ENCODE data around the gene CTBP2.
"Not testable (repeated sequence)": the region's sequence is repeated elsewhere in the genome, so short reads cannot be mapped to it uniquely, and the experiment has no call there.

The CTBP2 gene

DNA sequence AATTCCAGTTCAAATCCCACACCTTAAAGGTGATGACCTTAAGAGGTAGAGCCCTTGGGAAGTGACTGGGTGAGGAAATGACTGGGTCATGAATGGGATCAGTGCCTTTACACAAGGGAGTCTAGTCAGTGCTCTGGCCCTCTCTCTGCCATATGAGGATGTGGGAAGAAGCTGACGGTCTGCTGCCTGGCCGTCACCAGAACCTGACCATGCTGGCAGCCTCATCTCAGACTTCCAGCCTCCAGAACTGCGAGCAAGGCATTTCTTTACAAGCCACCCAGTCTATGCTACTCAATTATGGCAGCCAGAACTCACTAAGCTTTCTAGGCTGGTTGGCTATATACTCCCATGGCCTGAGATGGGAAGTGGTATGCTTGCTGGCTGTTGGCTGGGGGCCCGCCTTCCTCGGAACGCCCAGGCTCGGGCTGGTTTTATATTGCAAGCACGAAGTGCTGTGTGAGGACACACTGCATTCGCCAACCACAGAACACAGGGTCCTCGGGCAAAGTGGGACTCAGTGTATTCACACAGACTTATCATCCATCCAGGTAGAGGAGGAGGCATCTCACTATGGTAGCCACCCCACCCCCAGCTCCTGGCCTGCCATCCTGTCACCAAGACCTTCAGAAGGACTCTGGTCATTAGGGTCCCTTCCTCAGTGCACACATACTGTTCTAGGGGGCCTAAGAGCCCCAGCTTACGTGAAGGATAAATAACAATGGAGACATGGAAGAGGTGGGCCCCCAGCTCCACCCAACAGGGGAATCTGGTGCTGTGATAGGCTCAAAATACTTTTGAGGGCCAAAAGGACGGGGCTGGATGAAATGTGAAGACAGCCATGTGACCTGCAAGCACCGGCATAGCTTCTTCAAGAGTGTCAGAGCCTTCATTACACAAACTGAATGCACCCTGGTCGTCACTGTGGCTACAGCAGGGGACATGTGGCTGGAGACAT, 169.4 kb downstream of the CTBP2 start:
- no peaks in the 10 kb centered on the region for H3K27me3 ChIP-seq (ENCODE audit: control insufficient read depth, insufficient read depth, low read length)
- DNase-seq (ENCODE audit: low read depth, low spot score) = no peak
- no peaks in the 10 kb centered on the region for H3K4me1 ChIP-seq (ENCODE audit: control insufficient read depth, insufficient read depth, low read length)
- WGBS (ENCODE audit: insufficient coverage, insufficient read length) = no CpG with 5 or more reads among the region's 14 CpGs
- H3K27ac ChIP-seq (ENCODE audit: low read length) = no peak overlapping the region
- peaks cover 45% of the 10 kb centered on the region for H3K36me3 ChIP-seq (ENCODE audit: control insufficient read depth, insufficient read depth, low read length)
- H3K4me3 ChIP-seq (ENCODE audit: low read length) = no peak overlapping the region
- no peaks in the 10 kb centered on the region for H3K9me3 ChIP-seq (ENCODE audit: control insufficient read depth, insufficient read depth, low read length)

GRCh38 chr10:124989526-124989925, 170.8 kb downstream of the CTBP2 start:
- H3K36me3 ChIP-seq (ENCODE audit: control insufficient read depth, insufficient read depth, low read length) = peaks cover 32% of the 10 kb centered on the region

GRCh38 chr10:124988753-124989152, 171.6 kb downstream of the CTBP2 start:
- DNase-seq (ENCODE audit: low read depth, low spot score); H3K4me3 ChIP-seq (ENCODE audit: low read length); H3K4me1 ChIP-seq (ENCODE audit: control insufficient read depth, insufficient read depth, low read length); H3K27me3 ChIP-seq (ENCODE audit: control insufficient read depth, insufficient read depth, low read length); H3K27ac ChIP-seq (ENCODE audit: low read length); H3K9me3 ChIP-seq (ENCODE audit: control insufficient read depth, insufficient read depth, low read length): not testable (repeated sequence)
- WGBS (ENCODE audit: insufficient coverage, insufficient read length) = no CpG with 5 or more reads among the region's 4 CpGs
- peaks cover 30% of the 10 kb centered on the region for H3K36me3 ChIP-seq (ENCODE audit: control insufficient read depth, insufficient read depth, low read length)

More at GRCh38 chr10:124989526-124989925, 170.8 kb downstream of the CTBP2 start:
- WGBS (ENCODE audit: insufficient coverage, insufficient read length) = no CpG with 5 or more reads among the region's 10 CpGs
- H3K4me1 ChIP-seq (ENCODE audit: control insufficient read depth, insufficient read depth, low read length) = no peaks in the 10 kb centered on the region
- H3K27ac ChIP-seq (ENCODE audit: low read length) = no peak overlapping the region
- H3K9me3 ChIP-seq (ENCODE audit: control insufficient read depth, insufficient read depth, low read length) = no peaks in the 10 kb centered on the region
- no peaks in the 10 kb centered on the region for H3K27me3 ChIP-seq (ENCODE audit: control insufficient read depth, insufficient read depth, low read length)
- no peak for DNase-seq (ENCODE audit: low read depth, low spot score)
- H3K4me3 ChIP-seq (ENCODE audit: low read length) = no peak overlapping the region

GRCh38 chr10:124987788-124988187, 172.6 kb downstream of the CTBP2 start:
- no CpG with 5 or more reads among the region's 1 CpG for WGBS (ENCODE audit: insufficient coverage, insufficient read length)
- Histone ChIP-seq H3K4me1 (ENCODE audit: control insufficient read depth, insufficient read depth, low read length) (no peaks in the 10 kb centered on the region), H3K27ac (ENCODE audit: low read length) (no peak overlapping the region), H3K36me3 (ENCODE audit: control insufficient read depth, insufficient read depth, low read length) (peaks cover 23% of the 10 kb centered on the region), H3K9me3 (ENCODE audit: control insufficient read depth, insufficient read depth, low read length) (no peaks in the 10 kb centered on the region), H3K4me3 (ENCODE audit: low read length) (no peak overlapping the region), H3K27me3 (ENCODE audit: control insufficient read depth, insufficient read depth, low read length) (no peaks in the 10 kb centered on the region)
- no peak for DNase-seq (ENCODE audit: low read depth, low spot score)

GRCh38 chr10:124985162-124985561, 175.2 kb downstream of the CTBP2 start:
- WGBS (ENCODE audit: insufficient coverage, insufficient read length) = 100% methylated on average over 3 of the region's 5 CpGs
- no peak for DNase-seq (ENCODE audit: low read depth, low spot score)
- peaks cover 10% of the 10 kb centered on the region; the same call in 1 of the 2 replicates for H3K36me3 ChIP-seq (ENCODE audit: control insufficient read depth, insufficient read depth, low read length)
- H3K9me3 ChIP-seq (ENCODE audit: control insufficient read depth, insufficient read depth, low read length) = no peaks in the 10 kb centered on the region
- H3K27ac ChIP-seq (ENCODE audit: low read length) = no peak overlapping the region
- no peaks in the 10 kb centered on the region for H3K4me1 ChIP-seq (ENCODE audit: control insufficient read depth, insufficient read depth, low read length)
- H3K4me3 ChIP-seq (ENCODE audit: low read length) = no peak overlapping the region
- H3K27me3 ChIP-seq (ENCODE audit: control insufficient read depth, insufficient read depth, low read length) = no peaks in the 10 kb centered on the region

DNA sequence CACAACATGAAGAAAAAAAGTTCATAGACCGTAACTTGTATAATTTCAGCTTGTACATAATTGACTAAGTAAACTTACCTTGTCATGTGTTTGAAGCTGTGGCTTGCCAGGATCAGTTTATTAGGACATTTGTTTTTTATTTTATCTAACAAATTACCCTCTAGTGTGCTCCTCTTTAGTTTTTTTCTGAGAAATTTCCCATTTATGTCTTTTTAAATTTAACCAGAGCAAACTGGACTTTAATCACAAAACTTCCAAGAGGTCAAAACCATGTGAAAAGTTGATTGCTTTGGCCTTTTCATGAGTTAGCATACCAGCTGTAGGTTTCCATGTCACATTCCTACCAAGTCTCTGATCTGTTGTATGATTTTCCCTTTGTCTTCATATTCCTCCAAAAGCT, 176.0 kb downstream of the CTBP2 start:
- DNase-seq (ENCODE audit: low read depth, low spot score) = no peak
- Histone ChIP-seq H3K27me3 (ENCODE audit: control insufficient read depth, insufficient read depth, low read length) (no peaks in the 10 kb centered on the region), H3K27ac (ENCODE audit: low read length) (no peak overlapping the region), H3K9me3 (ENCODE audit: control insufficient read depth, insufficient read depth, low read length) (no peaks in the 10 kb centered on the region), H3K4me1 (ENCODE audit: control insufficient read depth, insufficient read depth, low read length) (no peaks in the 10 kb centered on the region), H3K36me3 (ENCODE audit: control insufficient read depth, insufficient read depth, low read length) (peaks cover 10% of the 10 kb centered on the region; the same call in 1 of the 2 replicates), H3K4me3 (ENCODE audit: low read length) (no peak overlapping the region)
- WGBS (ENCODE audit: insufficient coverage, insufficient read length) = no CpG with 5 or more reads among the region's 1 CpG

DNA sequence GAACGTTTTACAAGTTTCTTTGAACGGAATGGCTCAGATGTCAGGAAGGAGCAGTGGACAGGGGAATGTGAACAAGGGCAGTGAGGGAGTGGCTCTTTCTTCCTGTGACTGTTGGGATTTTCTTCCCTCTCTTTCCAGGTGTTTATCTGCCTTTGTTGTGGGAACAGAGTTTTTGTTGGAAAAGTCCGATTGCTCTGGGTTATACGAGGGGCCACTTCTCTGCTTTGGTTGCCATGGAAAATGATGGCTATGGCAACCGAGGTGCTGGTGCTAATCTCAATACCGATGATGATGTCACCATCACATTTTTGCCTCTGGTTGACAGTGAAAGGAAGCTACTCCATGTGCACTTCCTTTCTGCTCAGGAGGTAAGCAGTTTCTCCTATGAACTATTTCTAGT, 177.0 kb downstream of the CTBP2 start:
- H3K4me3 ChIP-seq (ENCODE audit: low read length) = no peak overlapping the region
- H3K27me3 ChIP-seq (ENCODE audit: control insufficient read depth, insufficient read depth, low read length) = no peaks in the 10 kb centered on the region
- peaks cover 10% of the 10 kb centered on the region; the same call in 1 of the 2 replicates for H3K36me3 ChIP-seq (ENCODE audit: control insufficient read depth, insufficient read depth, low read length)
- H3K27ac ChIP-seq (ENCODE audit: low read length) = no peak overlapping the region
- DNase-seq (ENCODE audit: low read depth, low spot score) = no peak
- H3K9me3 ChIP-seq (ENCODE audit: control insufficient read depth, insufficient read depth, low read length) = no peaks in the 10 kb centered on the region
- no peaks in the 10 kb centered on the region for H3K4me1 ChIP-seq (ENCODE audit: control insufficient read depth, insufficient read depth, low read length)
- no CpG with 5 or more reads among the region's 6 CpGs for WGBS (ENCODE audit: insufficient coverage, insufficient read length)

DNA sequence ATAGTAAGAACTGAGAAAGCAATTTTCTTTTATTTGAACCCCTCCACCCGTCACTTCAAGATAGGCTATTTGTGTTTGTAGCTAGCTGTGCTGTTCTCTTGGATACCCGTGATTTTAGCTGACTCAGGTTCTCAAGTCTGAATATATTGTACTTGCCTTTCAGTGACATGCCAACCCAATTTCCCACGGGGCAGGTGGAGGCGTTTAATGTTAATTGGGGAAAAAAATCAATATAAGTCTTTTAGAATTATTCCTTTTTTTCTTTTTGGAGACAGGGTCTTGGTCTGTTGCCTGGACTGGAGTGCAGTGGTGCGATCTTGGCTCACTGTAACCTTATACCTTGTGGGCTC, 182.0 kb downstream of the CTBP2 start:
- H3K4me1 ChIP-seq (ENCODE audit: control insufficient read depth, insufficient read depth, low read length) = no peaks in the 10 kb centered on the region
- H3K27ac ChIP-seq (ENCODE audit: low read length) = no peak overlapping the region
- DNase-seq (ENCODE audit: low read depth, low spot score) = no peak
- no peaks in the 10 kb centered on the region for H3K9me3 ChIP-seq (ENCODE audit: control insufficient read depth, insufficient read depth, low read length)
- no peak overlapping the region for H3K4me3 ChIP-seq (ENCODE audit: low read length)
- no peaks in the 10 kb centered on the region for H3K27me3 ChIP-seq (ENCODE audit: control insufficient read depth, insufficient read depth, low read length)
- H3K36me3 ChIP-seq (ENCODE audit: control insufficient read depth, insufficient read depth, low read length) = peaks cover 9% of the 10 kb centered on the region; the same call in 1 of the 2 replicates
- WGBS (ENCODE audit: insufficient coverage, insufficient read length) = no CpG with 5 or more reads among the region's 5 CpGs

GRCh38 chr10:124977648-124978375, 182.6 kb downstream of the CTBP2 start:
- no peaks in the 10 kb centered on the region for H3K27me3 ChIP-seq (ENCODE audit: control insufficient read depth, insufficient read depth, low read length)
- no CpG with 5 or more reads among the region's 4 CpGs for WGBS (ENCODE audit: insufficient coverage, insufficient read length)
- no peak overlapping the region for H3K4me3 ChIP-seq (ENCODE audit: low read length)
- H3K27ac ChIP-seq (ENCODE audit: low read length) = no peak overlapping the region
- no peak for DNase-seq (ENCODE audit: low read depth, low spot score)
- H3K4me1 ChIP-seq (ENCODE audit: control insufficient read depth, insufficient read depth, low read length) = no peaks in the 10 kb centered on the region
- no peaks in the 10 kb centered on the region for H3K9me3 ChIP-seq (ENCODE audit: control insufficient read depth, insufficient read depth, low read length)
- H3K36me3 ChIP-seq (ENCODE audit: control insufficient read depth, insufficient read depth, low read length) = peaks cover 8% of the 10 kb centered on the region; the same call in 1 of the 2 replicates

DNA sequence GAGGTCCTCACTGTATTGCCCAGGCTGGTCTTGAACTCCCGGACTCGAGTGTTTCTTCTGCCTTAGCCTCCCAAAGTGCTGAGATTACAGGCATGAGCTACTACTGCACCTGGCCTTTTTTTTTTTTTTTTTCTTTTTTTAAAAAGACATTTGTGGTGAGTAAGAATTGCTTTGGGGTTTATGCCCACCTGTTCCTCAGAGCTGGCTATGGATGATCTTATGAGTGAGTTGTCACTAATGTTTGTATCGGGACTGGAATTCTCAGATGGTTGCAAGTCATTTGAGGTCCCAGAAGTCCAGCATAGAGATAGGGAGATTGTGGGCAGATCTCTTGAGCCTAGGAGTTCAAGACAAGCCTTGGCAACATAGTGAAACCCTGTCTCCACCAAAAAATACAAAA, 183.2 kb downstream of the CTBP2 start:
- Histone ChIP-seq H3K4me1 (ENCODE audit: control insufficient read depth, insufficient read depth, low read length) (no peaks in the 10 kb centered on the region), H3K27me3 (ENCODE audit: control insufficient read depth, insufficient read depth, low read length) (no peaks in the 10 kb centered on the region), H3K27ac (ENCODE audit: low read length) (no peak overlapping the region), H3K9me3 (ENCODE audit: control insufficient read depth, insufficient read depth, low read length) (no peaks in the 10 kb centered on the region), H3K36me3 (ENCODE audit: control insufficient read depth, insufficient read depth, low read length) (peaks cover 8% of the 10 kb centered on the region; the same call in 1 of the 2 replicates), H3K4me3 (ENCODE audit: low read length) (no peak overlapping the region)
- DNase-seq (ENCODE audit: low read depth, low spot score) = no peak
- no CpG with 5 or more reads among the region's 3 CpGs for WGBS (ENCODE audit: insufficient coverage, insufficient read length)
